Measurements from ENCODE around the gene MREG. TPM values are rescaled to one million over a fixed set of nuclear protein-coding genes. Genes with fewer than 3 reads are reported as not detected.

Gene MREG
- total and polyA plus RNA-seq, 10 of the 15 experiments (the other 5 are each of a cell fraction or from before 2014, with no cell fraction given): 6.9 to 45.0 (median 28.5) TPM

- ChIA-PET SMC1A (ENCODE audit: uncharacterized antibody, unreplicated experiment) (interaction anchor here (0.5 to 6.2 kb wide), 9 partner anchors 10 to 130 kb away, joined by 3 to 64 read pairs (median 3); partner anchors contain the start of gene XRCC5), CTCF (interaction anchor here (0.6 to 7.7 kb wide), 9 partner anchors 11 to 111 kb away, joined by 3 to 88 read pairs (median 5); partner anchors contain the start of gene MREG), POLR2A (interaction anchor here (0.7 to 1.1 kb wide), 2 partner anchors 15 to 1191 kb away, joined by 3 to 5 read pairs; no protein-coding TSS in a partner anchor), RAD21 (ENCODE audit: unreplicated experiment) (interaction anchor here (0.7 to 6.0 kb wide), 4 partner anchors 9 to 29 kb away, joined by 3 to 45 read pairs (median 23); no protein-coding TSS in a partner anchor)
- Histone ChIP-seq H3K36me3 (ENCODE audit: control insufficient read depth in 2 of 2, insufficient read depth in 2 of 2, low read length in 1 of 2) (no peaks in the 10 kb centered on the region), H3K4me3 (0 out of 2 replicates have a peak overlapping the region, but pooled peaks have one; percentile 25), H3K9me3 (replicated peaks; ENCODE audit: control insufficient read depth, insufficient read depth, low read length) (no peaks in the 10 kb centered on the region), H3K27ac (ENCODE audit: control insufficient read depth, insufficient read depth) (peak overlapping the region; percentile 83), H2AFZ (ENCODE audit: control insufficient read depth, low read depth, low read length) (no peak overlapping the region), H3K9ac (ENCODE audit: control insufficient read depth, insufficient read depth, low read length) (no peak overlapping the region), H3K79me2 (ENCODE audit: control insufficient read depth, insufficient read depth, low read length) (no peaks in the 10 kb centered on the region; the same call in none of the 2 replicates), H3K4me2 (ENCODE audit: control insufficient read depth, insufficient read depth) (peak overlapping the region; percentile 86), H4K20me1 (ENCODE audit: control insufficient read depth, insufficient read depth) (no peaks in the 10 kb centered on the region), H3K4me1 (ENCODE audit: control insufficient read depth, insufficient read depth, low read length) (peaks cover 32% of the 10 kb centered on the region), H3K27me3 (replicated peaks in 1 of 2; ENCODE audit: control insufficient read depth in 2 of 2, insufficient read depth in 2 of 2, low read length in 1 of 2) (no peaks in the 10 kb centered on the region)
- no peak for DNase-seq (ENCODE audit: low read depth, low spot score)
- peak; percentile 46 for ATAC-seq
- 16% methylated on average over 3 of the region's 3 CpGs for whole genome bisulfite sequencing (ENCODE audit: insufficient coverage, insufficient replicate concordance, low lambda C conversion rate, missing lambda C conversion rate)
- TF ChIP-seq NFIC (IDR thresholded peaks at IDR 0.05; ENCODE audit: low read depth, low read length): peak; percentile 52
- TF ChIP-seq ZNF24 (IDR thresholded peaks at IDR 0.05): peak; percentile 37; the same call in 1 of the 2 replicates
- TF ChIP-seq IKZF1 (conservative IDR thresholded peaks at IDR 0.05): peak; percentile 32; the same call in 1 of the 2 replicates
- TF ChIP-seq JUNB (IDR thresholded peaks at IDR 0.05): peak; percentile 57
- TF ChIP-seq CHD2 (IDR thresholded peaks at IDR 0.05; ENCODE audit: borderline replicate concordance, low read depth, low read length): no peak
- TF ChIP-seq ELK1 (IDR thresholded peaks at IDR 0.05; ENCODE audit: low read depth, low read length): no peak
- TF ChIP-seq RFX5 (IDR thresholded peaks at IDR 0.05; ENCODE audit: low read depth, low read length): no peak
- no peak for TF ChIP-seq CEBPB (IDR thresholded peaks at IDR 0.05; ENCODE audit: borderline replicate concordance in 1 of 2, low read depth in 2 of 2, low read length in 2 of 2)
- BruUV-seq (replicated peaks): no TSS peak
- no peak for FAIRE-seq
- in situ Hi-C loops (cut with MboI) (no loop called here), intact Hi-C loops (cut with micrococcal nuclease; ENCODE audit: unreplicated experiment) (loop anchor here (10.0 kb wide), 3 partner anchors 175 to 635 kb away; partner anchors contain the start of gene RPL37A)
Measured at GRCh38 chr2:216030216-216030615, 16.9 kb upstream of the MREG start.
